Cardiac muscle cell (in vitro differentiated cells and primary cell): ENCODE measurements around the gene KCNJ3. TPM values are rescaled to one million over a fixed set of nuclear protein-coding genes. Genes with fewer than 3 reads are reported as not detected.

Source experiments
- DNase-seq, 2 donors: peaks; one replicate each; pipeline versions ENCODE4 v3.0.0 to v3.0.0-alpha.2; 2010 to 2017; ENCODE audit warnings: low read depth in 1 of 2, low spot score in 1 of 2
- H3K27ac ChIP-seq: fragments of 200-600 bp; sonication (generic); 2 replicates; pipeline ENCODE4 v1.5.1; 2016
- H3K27me3 ChIP-seq: fragments of 200-600 bp; sonication (generic); 2 replicates; pipeline ENCODE4 v1.6.0; 2016; ENCODE audit warnings: control low read depth
- H3K36me3 ChIP-seq: fragments of 200-600 bp; sonication (generic); 2 replicates; pipeline ENCODE4 v1.5.1; 2016; ENCODE audit warnings: control low read depth
- H3K4me1 ChIP-seq: fragments of 200-600 bp; sonication (generic); 2 replicates; pipeline ENCODE4 v1.8.1; 2017; ENCODE audit warnings: low read depth, mild to moderate bottlenecking, mixed run types
- H3K4me3 ChIP-seq: fragments of 200-600 bp; sonication (generic); 2 replicates; pipeline ENCODE4 v1.5.1; 2016; ENCODE audit warnings: mild to moderate bottlenecking
- H3K9me3 ChIP-seq: fragments of 200-600 bp; sonication (generic); 2 replicates; pipeline ENCODE4 v1.5.1; 2017; ENCODE audit warnings: low read depth, mild to moderate bottlenecking, control low read depth
- CTCF ChIP-seq: IDR thresholded peaks from 2 replicates; pipeline ENCODE4 v1.5.1; 2012; ENCODE audit warnings: low read depth, mild to moderate bottlenecking, low read length
- polyA plus RNA-seq: library from polyadenylated mRNA; unstranded; fragments of >200 nt; fragmentation: Nextera tagmentation; extraction: Ambion mirVana; gene quantifications from 2 replicates; pipeline ENCODE4 v1.2.1, GENCODE V29; 2016
- total RNA-seq: library from RNA; depleted of rRNA; stranded (reverse); fragments of >200 nt; gene quantifications from 2 replicates; pipeline ENCODE4 v1.2.3, GENCODE V29; 2016

Gene KCNJ3
- total and polyA plus RNA-seq, 2 experiments from 2014 or later = 1.9 to 2.0 TPM

- TF ChIP-seq CTCF = no peak
- no peaks in the 10 kb centered on the region for H3K36me3 ChIP-seq
- H3K4me3 ChIP-seq = no peak overlapping the region
- no peak overlapping the region for H3K27ac ChIP-seq
- no peak for DNase-seq
- H3K27me3 ChIP-seq = peaks cover 8% of the 10 kb centered on the region
- H3K9me3 ChIP-seq = no peaks in the 10 kb centered on the region
- H3K4me1 ChIP-seq = no peaks in the 10 kb centered on the region
Measured at GRCh38 chr2:154706660-154707059, 8.2 kb downstream of the KCNJ3 start.

GRCh38 chr2:154707994-154708575, 9.6 kb downstream of the KCNJ3 start:
- Histone ChIP-seq H3K4me3 (no peak overlapping the region), H3K27ac (no peak overlapping the region), H3K36me3 (no peaks in the 10 kb centered on the region), H3K9me3 (no peaks in the 10 kb centered on the region), H3K4me1 (no peaks in the 10 kb centered on the region), H3K27me3 (no peaks in the 10 kb centered on the region)
- TF ChIP-seq CTCF = no peak
- DNase-seq = no peak

- Histone ChIP-seq H3K4me1 (no peaks in the 10 kb centered on the region), H3K27me3 (no peaks in the 10 kb centered on the region), H3K27ac (no peak overlapping the region), H3K4me3 (no peak overlapping the region), H3K36me3 (no peaks in the 10 kb centered on the region), H3K9me3 (no peaks in the 10 kb centered on the region)
- no peak for DNase-seq
- no peak for TF ChIP-seq CTCF
Measured at GRCh38 chr2:154709215-154709614, 10.7 kb downstream of the KCNJ3 start.

- Histone ChIP-seq H3K27me3 (no peaks in the 10 kb centered on the region), H3K4me3 (no peak overlapping the region), H3K4me1 (no peaks in the 10 kb centered on the region), H3K36me3 (no peaks in the 10 kb centered on the region), H3K27ac (no peak overlapping the region), H3K9me3 (no peaks in the 10 kb centered on the region)
- TF ChIP-seq CTCF = no peak
- no peak for DNase-seq
Measured at GRCh38 chr2:154710078-154710477, 11.6 kb downstream of the KCNJ3 start.

GRCh38 chr2:154710685-154711084, 12.2 kb downstream of the KCNJ3 start:
- H3K27ac ChIP-seq = no peak overlapping the region
- no peaks in the 10 kb centered on the region for H3K9me3 ChIP-seq
- H3K27me3 ChIP-seq = no peaks in the 10 kb centered on the region
- H3K4me1 ChIP-seq = no peaks in the 10 kb centered on the region
- H3K36me3 ChIP-seq = no peaks in the 10 kb centered on the region
- no peak overlapping the region for H3K4me3 ChIP-seq
- no peak for DNase-seq
- TF ChIP-seq CTCF = no peak

- Histone ChIP-seq H3K27me3 (no peaks in the 10 kb centered on the region), H3K4me3 (no peak overlapping the region), H3K36me3 (no peaks in the 10 kb centered on the region), H3K4me1 (no peaks in the 10 kb centered on the region), H3K27ac (no peak overlapping the region), H3K9me3 (no peaks in the 10 kb centered on the region)
- TF ChIP-seq CTCF = no peak
- no peak for DNase-seq
Measured at GRCh38 chr2:154713675-154714074, 15.2 kb downstream of the KCNJ3 start.
